ENCODE measurements around the gene SLC24A3. TPM values are rescaled to one million over a fixed set of nuclear protein-coding genes. Genes with fewer than 3 reads are reported as not detected.

Gene SLC24A3
- total RNA-seq, 1 experiment from 2014 or later: not detected

DNA sequence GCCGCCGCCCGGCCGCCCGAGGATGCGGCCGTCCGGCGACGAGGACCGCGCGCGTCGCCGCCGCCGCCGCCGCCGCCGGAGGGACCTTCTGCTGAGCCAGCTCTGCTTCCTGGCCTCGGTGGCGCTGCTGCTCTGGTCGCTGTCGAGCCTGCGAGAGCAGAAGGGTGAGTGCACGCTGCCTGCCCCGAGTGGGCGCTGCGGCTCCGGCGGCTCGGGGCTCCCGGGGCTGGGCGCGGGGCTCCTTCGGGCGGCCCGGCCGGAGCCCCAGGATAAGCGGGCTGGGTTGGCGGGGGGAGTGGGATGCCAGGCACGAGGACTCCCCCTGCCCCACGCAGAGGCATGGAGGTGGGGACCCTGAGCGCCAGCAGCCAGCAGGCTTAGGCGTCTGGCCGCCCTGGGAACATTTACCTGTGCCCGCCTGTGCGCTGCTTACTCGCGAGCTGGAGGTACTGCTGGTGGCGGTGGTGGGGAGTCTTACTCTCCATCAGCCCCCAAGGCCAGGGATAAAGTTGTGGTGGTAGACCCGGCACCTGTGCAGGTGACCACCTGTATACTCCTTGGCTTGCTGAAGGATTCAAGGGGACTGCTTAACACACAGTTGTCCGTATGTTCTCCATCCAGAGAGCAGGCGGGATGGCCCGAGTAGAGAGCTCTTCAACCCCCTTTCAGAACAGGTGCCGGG lies 520 bp downstream of the SLC24A3 start:
- peak; percentile 79 for ATAC-seq
- ChIA-PET POLR2A (no interaction called here), CTCF (interaction anchor here (0.6 kb wide), 1 partner anchor 298 kb away, joined by 3 read pairs; no protein-coding TSS in a partner anchor)
- intact Hi-C loops (cut with micrococcal nuclease; ENCODE audit: unreplicated experiment): no loop called here
- BruUV-seq (replicated peaks): no TSS peak
- no peak overlapping the region for H3K27ac ChIP-seq (ENCODE audit: low read length)
- no peak for TF ChIP-seq SIN3A (IDR thresholded peaks at IDR 0.05; ENCODE audit: borderline replicate concordance, insufficient read depth, low read depth, low read length)
- peak; percentile 60 for TF ChIP-seq CTCF (IDR thresholded peaks at IDR 0.05)
- H3K27me3 ChIP-seq (ENCODE audit: control insufficient read depth, insufficient read depth, low read length): peaks cover 45% of the 10 kb centered on the region
- in situ Hi-C loops (cut with HindIII; ENCODE audit: low pct_unique_long_range_greater_than_20kb, low sequenced_read_pairs): no loop called here
- DNase-seq (ENCODE audit: low read depth, low spot score): no peak
- no peaks in the 10 kb centered on the region for H3K9me3 ChIP-seq (ENCODE audit: control insufficient read depth, insufficient read depth, low read depth, low read length)
- H3K36me3 ChIP-seq (ENCODE audit: control insufficient read depth, insufficient read depth, low read length): no peaks in the 10 kb centered on the region
- no peak overlapping the region for H3K4me3 ChIP-seq (ENCODE audit: low read depth in 2 of 2, low read length in 2 of 2)
- H3K4me1 ChIP-seq (ENCODE audit: control insufficient read depth, insufficient read depth, low read length): no peaks in the 10 kb centered on the region

- DNase-seq (ENCODE audit: low read depth, low spot score): no peak
- ChIA-PET CTCF (no interaction called here), POLR2A (no interaction called here)
- BruUV-seq (replicated peaks): no TSS peak
- no peaks in the 10 kb centered on the region for H3K4me1 ChIP-seq (ENCODE audit: control insufficient read depth, insufficient read depth, low read length)
- TF ChIP-seq TCF7L2 (IDR thresholded peaks at IDR 0.05; ENCODE audit: low read depth, low read length): no peak
- TF ChIP-seq CTCF (IDR thresholded peaks at IDR 0.05): no peak
- TF ChIP-seq, protein P1, sequence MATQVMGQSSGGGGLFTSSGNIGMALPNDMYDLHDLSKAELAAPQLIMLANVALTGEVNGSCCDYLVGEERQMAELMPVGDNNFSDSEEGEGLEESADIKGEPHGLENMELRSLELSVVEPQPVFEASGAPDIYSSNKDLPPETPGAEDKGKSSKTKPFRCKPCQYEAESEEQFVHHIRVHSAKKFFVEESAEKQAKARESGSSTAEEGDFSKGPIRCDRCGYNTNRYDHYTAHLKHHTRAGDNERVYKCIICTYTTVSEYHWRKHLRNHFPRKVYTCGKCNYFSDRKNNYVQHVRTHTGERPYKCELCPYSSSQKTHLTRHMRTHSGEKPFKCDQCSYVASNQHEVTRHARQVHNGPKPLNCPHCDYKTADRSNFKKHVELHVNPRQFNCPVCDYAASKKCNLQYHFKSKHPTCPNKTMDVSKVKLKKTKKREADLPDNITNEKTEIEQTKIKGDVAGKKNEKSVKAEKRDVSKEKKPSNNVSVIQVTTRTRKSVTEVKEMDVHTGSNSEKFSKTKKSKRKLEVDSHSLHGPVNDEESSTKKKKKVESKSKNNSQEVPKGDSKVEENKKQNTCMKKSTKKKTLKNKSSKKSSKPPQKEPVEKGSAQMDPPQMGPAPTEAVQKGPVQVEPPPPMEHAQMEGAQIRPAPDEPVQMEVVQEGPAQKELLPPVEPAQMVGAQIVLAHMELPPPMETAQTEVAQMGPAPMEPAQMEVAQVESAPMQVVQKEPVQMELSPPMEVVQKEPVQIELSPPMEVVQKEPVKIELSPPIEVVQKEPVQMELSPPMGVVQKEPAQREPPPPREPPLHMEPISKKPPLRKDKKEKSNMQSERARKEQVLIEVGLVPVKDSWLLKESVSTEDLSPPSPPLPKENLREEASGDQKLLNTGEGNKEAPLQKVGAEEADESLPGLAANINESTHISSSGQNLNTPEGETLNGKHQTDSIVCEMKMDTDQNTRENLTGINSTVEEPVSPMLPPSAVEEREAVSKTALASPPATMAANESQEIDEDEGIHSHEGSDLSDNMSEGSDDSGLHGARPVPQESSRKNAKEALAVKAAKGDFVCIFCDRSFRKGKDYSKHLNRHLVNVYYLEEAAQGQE (IDR thresholded peaks at IDR 0.05; ENCODE audit: insufficient read depth in 1 of 2, low read depth in 2 of 2, low read length in 1 of 2): no peak
- TF ChIP-seq SIN3A (IDR thresholded peaks at IDR 0.05; ENCODE audit: borderline replicate concordance, insufficient read depth, low read depth, low read length): no peak
- TF ChIP-seq POLR2AphosphoS5 (IDR thresholded peaks at IDR 0.05; ENCODE audit: low read depth, low read length): no peak
- no peaks in the 10 kb centered on the region for H3K36me3 ChIP-seq (ENCODE audit: control insufficient read depth, insufficient read depth, low read length)
- peaks cover 43% of the 10 kb centered on the region for H3K27me3 ChIP-seq (ENCODE audit: control insufficient read depth, insufficient read depth, low read length)
- ATAC-seq: no peak
- no peak overlapping the region for H3K27ac ChIP-seq (ENCODE audit: low read length)
- no peaks in the 10 kb centered on the region for H3K9me3 ChIP-seq (ENCODE audit: control insufficient read depth, insufficient read depth, low read depth, low read length)
- H3K4me3 ChIP-seq (ENCODE audit: low read depth in 2 of 2, low read length in 2 of 2): no peak overlapping the region
- in situ Hi-C loops (cut with HindIII; ENCODE audit: low pct_unique_long_range_greater_than_20kb, low sequenced_read_pairs) (no loop called here), intact Hi-C loops (cut with micrococcal nuclease; ENCODE audit: unreplicated experiment) (no loop called here)
Measured at GRCh38 chr20:19213946-19214490, 1.6 kb downstream of the SLC24A3 start.

All from Panc1 (cell line).